Mesenchymal stem cell (in vitro differentiated cells and primary cell): ENCODE data around the gene PLA2G2E.

Experiments
- DNase-seq: peaks from one replicate; pipeline ENCODE4 v3.0.0-alpha.2; 2013
- H2AFZ ChIP-seq: one replicate; pipeline ENCODE4 v1.6.1; 2013; ENCODE audit warnings: low read depth, mild to moderate bottlenecking, control low read depth, inconsistent platforms, low read length, moderate library complexity
- H2AK5ac ChIP-seq: 2 replicates; pipeline ENCODE4 v1.6.1; 2013; ENCODE audit warnings: low read length, moderate library complexity, mild to moderate bottlenecking, inconsistent platforms; ENCODE audit not compliant: severe bottlenecking
- H2BK120ac ChIP-seq: one replicate; pipeline ENCODE4 v1.6.1; 2013; ENCODE audit warnings: low read depth, mild to moderate bottlenecking, inconsistent platforms, low read length, moderate library complexity
- H2BK12ac ChIP-seq, 2 experiments: one replicate each; pipeline ENCODE4 v1.6.1; 2013; ENCODE audit warnings: inconsistent platforms in 2 of 2, low read length in 2 of 2, mild to moderate bottlenecking in 2 of 2, moderate library complexity in 2 of 2, control low read depth in 1 of 2
- H2BK15ac ChIP-seq: one replicate; pipeline ENCODE4 v1.6.1; 2013; ENCODE audit warnings: mild to moderate bottlenecking, low read depth, inconsistent platforms; ENCODE audit not compliant: poor library complexity, severe bottlenecking
- H2BK5ac ChIP-seq: 2 replicates; pipeline ENCODE4 v1.6.1; 2013; ENCODE audit warnings: low read depth, mild to moderate bottlenecking, low read length, control low read depth, inconsistent platforms; ENCODE audit not compliant: poor library complexity, severe bottlenecking
- H3K14ac ChIP-seq, 2 experiments: one replicate each; pipeline ENCODE4 v1.6.1; 2013; ENCODE audit warnings: inconsistent platforms in 2 of 2, low read length in 2 of 2, control low read depth in 1 of 2, mild to moderate bottlenecking in 1 of 2, moderate library complexity in 1 of 2
- H3K18ac ChIP-seq, 2 experiments: one replicate each; pipeline ENCODE4 v1.6.1; 2013; ENCODE audit warnings: inconsistent platforms in 2 of 2, low read length in 2 of 2, control low read depth in 1 of 2, low read depth in 1 of 2, mild to moderate bottlenecking in 1 of 2
- H3K23ac ChIP-seq, 2 experiments: one replicate each; pipeline ENCODE4 v1.6.1; 2013; ENCODE audit warnings: inconsistent platforms in 2 of 2, low read length in 2 of 2, mild to moderate bottlenecking in 2 of 2, moderate library complexity in 2 of 2, control low read depth in 1 of 2
- H3K27ac ChIP-seq: 2 replicates; pipeline ENCODE4 v1.5.1; 2013; ENCODE audit warnings: mild to moderate bottlenecking, moderate library complexity, low read length, control low read depth, inconsistent platforms; ENCODE audit not compliant: poor library complexity, severe bottlenecking
- H3K27me3 ChIP-seq, 2 experiments: 2 replicates each; pipeline versions ENCODE4 v1.6.1 to v1.7.0; 2013; ENCODE audit warnings: low read length in 2 of 2, mild to moderate bottlenecking in 2 of 2, moderate library complexity in 2 of 2, control low read depth in 1 of 2, inconsistent platforms in 1 of 2; ENCODE audit not compliant: control insufficient read depth in 1 of 2, insufficient read depth in 1 of 2
- H3K36me3 ChIP-seq, 2 experiments: 2 replicates each; pipeline versions ENCODE4 v1.6.1 to v1.7.0; 2013; ENCODE audit warnings: low read length in 2 of 2, control low read depth in 1 of 2, inconsistent platforms in 1 of 2, low read depth in 1 of 2, mild to moderate bottlenecking in 1 of 2; ENCODE audit not compliant: insufficient read depth in 2 of 2, control insufficient read depth in 1 of 2
- H3K4ac ChIP-seq, 2 experiments: one replicate each; pipeline ENCODE4 v1.6.1; 2013; ENCODE audit warnings: inconsistent platforms in 2 of 2, low read length in 2 of 2, mild to moderate bottlenecking in 2 of 2, moderate library complexity in 2 of 2, control low read depth in 1 of 2, low read depth in 1 of 2
- H3K4me1 ChIP-seq: 2 replicates; pipeline ENCODE4 v1.6.1; 2013; ENCODE audit warnings: low read depth, low read length, control low read depth; ENCODE audit not compliant: control insufficient read depth, insufficient read depth
- H3K4me2 ChIP-seq: 2 replicates; pipeline ENCODE4 v1.6.1; 2013; ENCODE audit warnings: low read length, mild to moderate bottlenecking, inconsistent platforms; ENCODE audit not compliant: poor library complexity, severe bottlenecking
- H3K4me3 ChIP-seq, 2 experiments: 2 replicates each; pipeline versions ENCODE4 v1.5.1 to v1.7.0; 2013; ENCODE audit warnings: low read length in 2 of 2, mild to moderate bottlenecking in 2 of 2, control low read depth in 1 of 2, low read depth in 1 of 2; ENCODE audit not compliant: insufficient read depth in 1 of 2
- H3K79me1 ChIP-seq: replicated peaks from 2 replicates; pipeline ENCODE4 v1.6.1; 2013; ENCODE audit warnings: mild to moderate bottlenecking, control low read depth, low read length, inconsistent platforms; ENCODE audit not compliant: poor library complexity, severe bottlenecking
- H3K9ac ChIP-seq: 2 replicates; pipeline ENCODE4 v1.7.0; 2013; ENCODE audit warnings: mild to moderate bottlenecking, low read length, moderate library complexity
- H3K9me3 ChIP-seq: 2 replicates; pipeline ENCODE4 v1.7.0; 2013; ENCODE audit warnings: mild to moderate bottlenecking, low read length; ENCODE audit not compliant: control insufficient read depth
- H4K8ac ChIP-seq: one replicate; pipeline ENCODE4 v1.6.1; 2013; ENCODE audit warnings: inconsistent platforms, mild to moderate bottlenecking, low read length, moderate library complexity
- H4K91ac ChIP-seq: one replicate; pipeline ENCODE4 v1.6.1; 2013; ENCODE audit warnings: mild to moderate bottlenecking, low read length, inconsistent platforms
- WGBS: methylation state at CpG from one replicate; pipeline ENCODE4 v1.1.7; 2013; ENCODE audit warnings: mixed read lengths; 5-methylcytosine and 5-hydroxymethylcytosine counted together

Gene PLA2G2E

GRCh38 chr1:19946331-19946751 lies 22.9 kb upstream of the PLA2G2E start:
- H3K4me3 ChIP-seq, result no peak overlapping the region
- 73% methylated on average over 5 of the region's 6 CpGs for WGBS
- no peak overlapping the region for H3K14ac ChIP-seq
- no peak overlapping the region for H2BK5ac ChIP-seq
- H3K4me1 ChIP-seq, result no peaks in the 10 kb centered on the region
- H4K91ac ChIP-seq, result no peak overlapping the region
- no peak overlapping the region for H3K23ac ChIP-seq
- H3K18ac ChIP-seq, result no peak overlapping the region
- H2AFZ ChIP-seq, result no peak overlapping the region
- no peak overlapping the region for H3K4ac ChIP-seq
- no peaks in the 10 kb centered on the region for H3K36me3 ChIP-seq
- no peak overlapping the region for H3K4me2 ChIP-seq
- H2BK120ac ChIP-seq, result no peak overlapping the region
- no peak overlapping the region for H4K8ac ChIP-seq
- H2BK15ac ChIP-seq, result no peak overlapping the region
- no peak overlapping the region for H3K27ac ChIP-seq
- no peaks in the 10 kb centered on the region for H3K9me3 ChIP-seq
- H2BK12ac ChIP-seq, result no peak overlapping the region
- H3K27me3 ChIP-seq, result peaks cover 0 to 15% of the 10 kb centered on the region in 2 experiments
- H3K9ac ChIP-seq, result no peak overlapping the region
- DNase-seq, result no peak
- no peak overlapping the region for H2AK5ac ChIP-seq
- H3K79me1 ChIP-seq, result no peaks in the 10 kb centered on the region

GRCh38 chr1:19945914-19946313 lies 22.5 kb upstream of the PLA2G2E start:
- H3K4me3 ChIP-seq, result no peak overlapping the region
- H2BK120ac ChIP-seq, result no peak overlapping the region
- no peak overlapping the region for H3K4ac ChIP-seq
- peaks cover 0 to 15% of the 10 kb centered on the region in 2 experiments for H3K27me3 ChIP-seq
- no peak overlapping the region for H2BK5ac ChIP-seq
- H2BK15ac ChIP-seq, result no peak overlapping the region
- WGBS, result 31% methylated on average over 1 of the region's 2 CpGs
- no peak overlapping the region for H3K4me2 ChIP-seq
- H2AFZ ChIP-seq, result no peak overlapping the region
- no peak overlapping the region for H3K23ac ChIP-seq
- no peak overlapping the region for H2AK5ac ChIP-seq
- DNase-seq, result no peak
- no peaks in the 10 kb centered on the region for H3K79me1 ChIP-seq
- H3K14ac ChIP-seq, result no peak overlapping the region
- no peak overlapping the region for H3K18ac ChIP-seq
- no peak overlapping the region for H3K27ac ChIP-seq
- no peaks in the 10 kb centered on the region for H3K4me1 ChIP-seq
- no peak overlapping the region for H4K91ac ChIP-seq
- H2BK12ac ChIP-seq, result no peak overlapping the region
- H3K9ac ChIP-seq, result no peak overlapping the region
- H3K9me3 ChIP-seq, result no peaks in the 10 kb centered on the region
- H4K8ac ChIP-seq, result no peak overlapping the region
- H3K36me3 ChIP-seq, result no peaks in the 10 kb centered on the region

- no peaks in the 10 kb centered on the region for H3K4me1 ChIP-seq
- H3K4me2 ChIP-seq, result no peak overlapping the region
- no CpG with 5 or more reads among the region's 2 CpGs for WGBS
- H3K4me3 ChIP-seq, result no peak overlapping the region
- H3K18ac ChIP-seq, result no peak overlapping the region
- no peak overlapping the region for H3K14ac ChIP-seq
- H2BK12ac ChIP-seq, result no peak overlapping the region
- no peaks in the 10 kb centered on the region for H3K79me1 ChIP-seq
- H2AFZ ChIP-seq, result no peak overlapping the region
- H3K23ac ChIP-seq, result no peak overlapping the region
- H3K9ac ChIP-seq, result no peak overlapping the region
- no peak overlapping the region for H4K8ac ChIP-seq
- no peak overlapping the region for H2BK15ac ChIP-seq
- H3K4ac ChIP-seq, result no peak overlapping the region
- DNase-seq, result no peak
- H2BK5ac ChIP-seq, result no peak overlapping the region
- H2AK5ac ChIP-seq, result no peak overlapping the region
- H3K9me3 ChIP-seq, result no peaks in the 10 kb centered on the region
- no peak overlapping the region for H4K91ac ChIP-seq
- H3K27ac ChIP-seq, result no peak overlapping the region
- H3K36me3 ChIP-seq, result no peaks in the 10 kb centered on the region
- H3K27me3 ChIP-seq, result peaks cover 0 to 15% of the 10 kb centered on the region in 2 experiments
- no peak overlapping the region for H2BK120ac ChIP-seq
Measured at GRCh38 chr1:19942657-19943056, 19.2 kb upstream of the PLA2G2E start.

- no peak overlapping the region for H3K18ac ChIP-seq
- H3K4me3 ChIP-seq, result no peak overlapping the region
- no peak overlapping the region for H2AFZ ChIP-seq
- no peak overlapping the region for H3K23ac ChIP-seq
- no peak overlapping the region for H3K27ac ChIP-seq
- H3K79me1 ChIP-seq, result no peaks in the 10 kb centered on the region
- DNase-seq, result no peak
- WGBS, result 71% methylated on average over 3 of the region's 3 CpGs
- no peak overlapping the region for H3K4me2 ChIP-seq
- no peak overlapping the region for H2BK5ac ChIP-seq
- no peak overlapping the region for H2BK15ac ChIP-seq
- peak overlapping the region; percentile 3 for H3K9ac ChIP-seq
- H2AK5ac ChIP-seq, result no peak overlapping the region
- no peaks in the 10 kb centered on the region for H3K9me3 ChIP-seq
- H3K4ac ChIP-seq, result no peak overlapping the region
- no peak overlapping the region for H4K8ac ChIP-seq
- no peaks in the 10 kb centered on the region for H3K4me1 ChIP-seq
- no peak overlapping the region for H2BK120ac ChIP-seq
- H4K91ac ChIP-seq, result no peak overlapping the region
- no peak overlapping the region for H3K14ac ChIP-seq
- H3K27me3 ChIP-seq, result peaks cover 0 to 15% of the 10 kb centered on the region in 2 experiments
- H3K36me3 ChIP-seq, result no peaks in the 10 kb centered on the region
- H2BK12ac ChIP-seq, result no peak overlapping the region
Measured at GRCh38 chr1:19942088-19942487, 18.7 kb upstream of the PLA2G2E start.
